Mesenchymal stem cell (in vitro differentiated cells and primary cell): ENCODE measurements around the gene ACTN4.

Experiments
- DNase-seq: peaks from one replicate; pipeline ENCODE4 v3.0.0-alpha.2; 2013
- H2AFZ ChIP-seq: one replicate; pipeline ENCODE4 v1.6.1; 2013; ENCODE audit warnings: low read depth, mild to moderate bottlenecking, control low read depth, inconsistent platforms, low read length, moderate library complexity
- H2AK5ac ChIP-seq: 2 replicates; pipeline ENCODE4 v1.6.1; 2013; ENCODE audit warnings: low read length, moderate library complexity, mild to moderate bottlenecking, inconsistent platforms; ENCODE audit not compliant: severe bottlenecking
- H2BK120ac ChIP-seq: one replicate; pipeline ENCODE4 v1.6.1; 2013; ENCODE audit warnings: low read depth, mild to moderate bottlenecking, inconsistent platforms, low read length, moderate library complexity
- H2BK12ac ChIP-seq, 2 experiments: one replicate each; pipeline ENCODE4 v1.6.1; 2013; ENCODE audit warnings: inconsistent platforms in 2 of 2, low read length in 2 of 2, mild to moderate bottlenecking in 2 of 2, moderate library complexity in 2 of 2, control low read depth in 1 of 2
- H2BK15ac ChIP-seq: one replicate; pipeline ENCODE4 v1.6.1; 2013; ENCODE audit warnings: mild to moderate bottlenecking, low read depth, inconsistent platforms; ENCODE audit not compliant: poor library complexity, severe bottlenecking
- H2BK5ac ChIP-seq: 2 replicates; pipeline ENCODE4 v1.6.1; 2013; ENCODE audit warnings: low read depth, mild to moderate bottlenecking, low read length, control low read depth, inconsistent platforms; ENCODE audit not compliant: poor library complexity, severe bottlenecking
- H3K14ac ChIP-seq, 2 experiments: one replicate each; pipeline ENCODE4 v1.6.1; 2013; ENCODE audit warnings: inconsistent platforms in 2 of 2, low read length in 2 of 2, control low read depth in 1 of 2, mild to moderate bottlenecking in 1 of 2, moderate library complexity in 1 of 2
- H3K18ac ChIP-seq, 2 experiments: one replicate each; pipeline ENCODE4 v1.6.1; 2013; ENCODE audit warnings: inconsistent platforms in 2 of 2, low read length in 2 of 2, control low read depth in 1 of 2, low read depth in 1 of 2, mild to moderate bottlenecking in 1 of 2
- H3K23ac ChIP-seq, 2 experiments: one replicate each; pipeline ENCODE4 v1.6.1; 2013; ENCODE audit warnings: inconsistent platforms in 2 of 2, low read length in 2 of 2, mild to moderate bottlenecking in 2 of 2, moderate library complexity in 2 of 2, control low read depth in 1 of 2
- H3K27ac ChIP-seq: 2 replicates; pipeline ENCODE4 v1.5.1; 2013; ENCODE audit warnings: mild to moderate bottlenecking, moderate library complexity, low read length, control low read depth, inconsistent platforms; ENCODE audit not compliant: poor library complexity, severe bottlenecking
- H3K27me3 ChIP-seq, 2 experiments: 2 replicates each; pipeline versions ENCODE4 v1.6.1 to v1.7.0; 2013; ENCODE audit warnings: low read length in 2 of 2, mild to moderate bottlenecking in 2 of 2, moderate library complexity in 2 of 2, control low read depth in 1 of 2, inconsistent platforms in 1 of 2; ENCODE audit not compliant: control insufficient read depth in 1 of 2, insufficient read depth in 1 of 2
- H3K36me3 ChIP-seq, 2 experiments: 2 replicates each; pipeline versions ENCODE4 v1.6.1 to v1.7.0; 2013; ENCODE audit warnings: low read length in 2 of 2, control low read depth in 1 of 2, inconsistent platforms in 1 of 2, low read depth in 1 of 2, mild to moderate bottlenecking in 1 of 2; ENCODE audit not compliant: insufficient read depth in 2 of 2, control insufficient read depth in 1 of 2
- H3K4ac ChIP-seq, 2 experiments: one replicate each; pipeline ENCODE4 v1.6.1; 2013; ENCODE audit warnings: inconsistent platforms in 2 of 2, low read length in 2 of 2, mild to moderate bottlenecking in 2 of 2, moderate library complexity in 2 of 2, control low read depth in 1 of 2, low read depth in 1 of 2
- H3K4me1 ChIP-seq: 2 replicates; pipeline ENCODE4 v1.6.1; 2013; ENCODE audit warnings: low read depth, low read length, control low read depth; ENCODE audit not compliant: control insufficient read depth, insufficient read depth
- H3K4me2 ChIP-seq: 2 replicates; pipeline ENCODE4 v1.6.1; 2013; ENCODE audit warnings: low read length, mild to moderate bottlenecking, inconsistent platforms; ENCODE audit not compliant: poor library complexity, severe bottlenecking
- H3K4me3 ChIP-seq, 2 experiments: 2 replicates each; pipeline versions ENCODE4 v1.5.1 to v1.7.0; 2013; ENCODE audit warnings: low read length in 2 of 2, mild to moderate bottlenecking in 2 of 2, control low read depth in 1 of 2, low read depth in 1 of 2; ENCODE audit not compliant: insufficient read depth in 1 of 2
- H3K79me1 ChIP-seq: replicated peaks from 2 replicates; pipeline ENCODE4 v1.6.1; 2013; ENCODE audit warnings: mild to moderate bottlenecking, control low read depth, low read length, inconsistent platforms; ENCODE audit not compliant: poor library complexity, severe bottlenecking
- H3K9ac ChIP-seq: 2 replicates; pipeline ENCODE4 v1.7.0; 2013; ENCODE audit warnings: mild to moderate bottlenecking, low read length, moderate library complexity
- H3K9me3 ChIP-seq: 2 replicates; pipeline ENCODE4 v1.7.0; 2013; ENCODE audit warnings: mild to moderate bottlenecking, low read length; ENCODE audit not compliant: control insufficient read depth
- H4K8ac ChIP-seq: one replicate; pipeline ENCODE4 v1.6.1; 2013; ENCODE audit warnings: inconsistent platforms, mild to moderate bottlenecking, low read length, moderate library complexity
- H4K91ac ChIP-seq: one replicate; pipeline ENCODE4 v1.6.1; 2013; ENCODE audit warnings: mild to moderate bottlenecking, low read length, inconsistent platforms
- WGBS: methylation state at CpG from one replicate; pipeline ENCODE4 v1.1.7; 2013; ENCODE audit warnings: mixed read lengths; 5-methylcytosine and 5-hydroxymethylcytosine counted together

The ACTN4 gene

GRCh38 chr19:38683393-38684077 lies 36.1 kb downstream of the ACTN4 start:
- H3K4me2 ChIP-seq, result peak overlapping the region; percentile 36
- no peaks in the 10 kb centered on the region for H3K79me1 ChIP-seq
- WGBS, result 9% methylated on average over 9 of the region's 10 CpGs

GRCh38 chr19:38684078-38684861 lies 36.8 kb downstream of the ACTN4 start:
- 28% methylated on average over 2 of the region's 7 CpGs for WGBS
- DNase-seq, result peak; percentile 94
- Histone ChIP-seq H3K4me3 (no peak overlapping the region), H3K79me1 (no peaks in the 10 kb centered on the region), H4K8ac (peak overlapping the region; percentile 92), H3K4me1 (peaks cover 47% of the 10 kb centered on the region), H3K4ac (peak overlapping the region; percentile 16 to 90), H3K27me3 (no peaks in the 10 kb centered on the region), H3K27ac (peak overlapping the region; percentile 88), H2BK15ac (peak overlapping the region; percentile 78), H3K14ac (no peak overlapping the region), H3K23ac (no peak overlapping the region), H3K9ac (peak overlapping the region; percentile 88), H2BK120ac (peak overlapping the region; percentile 61), H3K18ac (peak overlapping the region; percentile 92 to 93), H2AK5ac (peak overlapping the region; percentile 94), H3K36me3 (peaks cover 1 to 31% of the 10 kb centered on the region in 2 experiments), H2BK12ac (peak overlapping the region in 1 of 2 experiments; percentile 70), H3K9me3 (no peaks in the 10 kb centered on the region), H2AFZ (no peak overlapping the region), H4K91ac (peak overlapping the region; percentile 64), H2BK5ac (peak overlapping the region; percentile 95), H3K4me2 (peak overlapping the region; percentile 36)

More at GRCh38 chr19:38683393-38684077, 36.1 kb downstream of the ACTN4 start:
- Histone ChIP-seq H3K27me3 (no peaks in the 10 kb centered on the region), H3K4me3 (no peak overlapping the region), H2BK120ac (peak overlapping the region; percentile 61), H3K9ac (peak overlapping the region; percentile 88), H4K8ac (peak overlapping the region; percentile 83), H3K18ac (peak overlapping the region; percentile 92 to 93), H3K4ac (peak overlapping the region; percentile 70 to 84), H3K9me3 (no peaks in the 10 kb centered on the region), H3K14ac (peak overlapping the region in 1 of 2 experiments; percentile 6), H2AFZ (no peak overlapping the region), H3K23ac (no peak overlapping the region), H2BK15ac (peak overlapping the region; percentile 75), H4K91ac (peak overlapping the region; percentile 85), H3K36me3 (peaks cover 6 to 35% of the 10 kb centered on the region in 2 experiments), H2BK12ac (peak overlapping the region; percentile 29 to 70), H2BK5ac (peak overlapping the region; percentile 99), H3K4me1 (peaks cover 50% of the 10 kb centered on the region), H2AK5ac (peak overlapping the region; percentile 96), H3K27ac (peak overlapping the region; percentile 88)
- DNase-seq, result peak; percentile 92

- Histone ChIP-seq H3K23ac (peak overlapping the region in 1 of 2 experiments; percentile 18), H2AK5ac (peak overlapping the region; percentile 99), H3K9ac (peak overlapping the region; percentile 88), H4K8ac (peak overlapping the region; percentile 87), H2BK12ac (peak overlapping the region; percentile 88 to 92), H3K14ac (peak overlapping the region in 1 of 2 experiments; percentile 89), H2BK15ac (peak overlapping the region; percentile 71), H3K79me1 (no peaks in the 10 kb centered on the region), H3K4me2 (no peak overlapping the region), H3K4me3 (no peak overlapping the region), H3K36me3 (peaks cover 1 to 25% of the 10 kb centered on the region in 2 experiments), H4K91ac (peak overlapping the region; percentile 99), H3K4me1 (peaks cover 46% of the 10 kb centered on the region), H2AFZ (no peak overlapping the region), H3K4ac (peak overlapping the region; percentile 92 to 98), H2BK120ac (peak overlapping the region; percentile 71), H2BK5ac (peak overlapping the region; percentile 98), H3K27ac (peak overlapping the region; percentile 88), H3K18ac (peak overlapping the region; percentile 88 to 96), H3K9me3 (no peaks in the 10 kb centered on the region), H3K27me3 (no peaks in the 10 kb centered on the region)
- WGBS, result 79% methylated on average over 14 of the region's 15 CpGs
- no peak for DNase-seq
Observed at GRCh38 chr19:38684862-38685665, 37.6 kb downstream of the ACTN4 start.
